Breast epithelium (tissue), 3 donors: ENCODE results near the gene FAM50B.

ENCODE experiments used
- POLR2A ChIP-seq: fragments of 450-650 bp; IDR thresholded peaks from one replicate; pipeline ENCODE4 v1.6.1; 2016; ENCODE audit warnings: antibody characterized with exemption, mild to moderate bottlenecking, moderate library complexity
- POLR2AphosphoS5 ChIP-seq, 3 donors: sonication (generic); formaldehyde crosslinking; IDR thresholded peaks; one replicate each; pipeline ENCODE4 v1.6.1; 2017; ENCODE audit warnings: antibody characterized with exemption in 3 of 3
- TF ChIP-seq, protein P1 (sequence below), 3 donors: fragments of 450-650 bp; IDR thresholded peaks; one replicate each; pipeline ENCODE4 v1.5.1; 2016 to 2017; ENCODE audit warnings: antibody characterized with exemption in 3 of 3, mild to moderate bottlenecking in 3 of 3, moderate library complexity in 3 of 3

DNA sequence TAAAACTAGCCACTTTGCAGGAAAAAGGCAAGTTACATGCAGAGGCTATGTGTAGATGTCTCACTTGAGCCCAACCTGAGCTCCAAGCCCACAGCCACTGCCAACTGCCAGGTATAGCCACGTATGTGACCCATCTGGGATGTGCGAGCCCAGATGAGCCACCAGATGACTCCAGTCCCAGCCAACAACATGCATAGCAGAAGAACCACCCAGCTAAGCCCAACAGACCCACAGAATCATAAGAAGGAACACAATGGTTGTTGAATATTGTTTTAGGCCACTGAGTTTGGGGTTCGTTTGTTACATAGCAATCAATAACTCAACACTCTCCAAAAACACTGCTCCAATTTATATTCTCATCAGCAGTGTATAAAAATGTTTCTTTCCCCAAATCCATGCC lies 16.3 kb downstream of the FAM50B start:
- TF ChIP-seq, protein P1, sequence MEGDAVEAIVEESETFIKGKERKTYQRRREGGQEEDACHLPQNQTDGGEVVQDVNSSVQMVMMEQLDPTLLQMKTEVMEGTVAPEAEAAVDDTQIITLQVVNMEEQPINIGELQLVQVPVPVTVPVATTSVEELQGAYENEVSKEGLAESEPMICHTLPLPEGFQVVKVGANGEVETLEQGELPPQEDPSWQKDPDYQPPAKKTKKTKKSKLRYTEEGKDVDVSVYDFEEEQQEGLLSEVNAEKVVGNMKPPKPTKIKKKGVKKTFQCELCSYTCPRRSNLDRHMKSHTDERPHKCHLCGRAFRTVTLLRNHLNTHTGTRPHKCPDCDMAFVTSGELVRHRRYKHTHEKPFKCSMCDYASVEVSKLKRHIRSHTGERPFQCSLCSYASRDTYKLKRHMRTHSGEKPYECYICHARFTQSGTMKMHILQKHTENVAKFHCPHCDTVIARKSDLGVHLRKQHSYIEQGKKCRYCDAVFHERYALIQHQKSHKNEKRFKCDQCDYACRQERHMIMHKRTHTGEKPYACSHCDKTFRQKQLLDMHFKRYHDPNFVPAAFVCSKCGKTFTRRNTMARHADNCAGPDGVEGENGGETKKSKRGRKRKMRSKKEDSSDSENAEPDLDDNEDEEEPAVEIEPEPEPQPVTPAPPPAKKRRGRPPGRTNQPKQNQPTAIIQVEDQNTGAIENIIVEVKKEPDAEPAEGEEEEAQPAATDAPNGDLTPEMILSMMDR (IDR thresholded peaks at IDR 0.05) = no peak
- TF ChIP-seq POLR2A (no peak), POLR2AphosphoS5 (IDR thresholded peaks at IDR 0.05) (no peak)
